ENCODE results near the gene HMGN2.

DNA sequence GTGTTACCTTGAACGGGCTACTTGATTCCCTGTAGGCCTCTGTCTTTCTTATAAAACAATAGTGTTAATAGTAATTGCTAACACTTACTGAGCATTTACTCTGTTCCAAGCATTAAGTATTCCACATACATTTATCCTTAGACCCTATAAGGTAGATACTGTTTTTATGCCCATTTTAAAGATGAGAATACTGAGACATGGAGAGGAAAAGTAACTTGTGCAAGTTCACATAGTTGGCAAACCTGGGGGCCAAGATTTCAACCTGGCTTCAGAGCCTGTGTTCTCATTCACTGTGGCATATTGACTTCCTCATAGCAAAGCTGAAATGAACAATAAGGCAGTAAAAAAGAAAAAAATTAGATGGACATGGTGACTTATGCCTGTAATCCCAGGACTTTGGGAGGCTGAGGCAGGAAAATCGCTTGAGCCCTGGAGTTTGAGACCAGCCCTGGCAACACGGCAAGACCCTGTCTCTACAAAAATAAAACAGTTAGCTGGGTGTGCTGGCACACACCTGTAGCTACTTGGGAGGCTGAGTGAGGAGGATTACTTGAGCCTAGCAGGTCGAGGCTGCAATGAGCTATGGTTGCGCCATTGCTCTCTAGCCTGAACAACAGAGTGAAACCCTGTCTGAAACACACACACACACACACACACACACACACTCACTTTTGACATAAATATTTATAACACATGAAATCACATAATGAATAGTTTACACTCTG, 19.6 kb upstream of the HMGN2 start:
- TF ChIP-seq CTCF (IDR thresholded peaks at IDR 0.05) (no peak), POLR2A (IDR thresholded peaks at IDR 0.05) (no peak)
